Measurements from ENCODE around the gene XRCC5.

Gene XRCC5

DNA sequence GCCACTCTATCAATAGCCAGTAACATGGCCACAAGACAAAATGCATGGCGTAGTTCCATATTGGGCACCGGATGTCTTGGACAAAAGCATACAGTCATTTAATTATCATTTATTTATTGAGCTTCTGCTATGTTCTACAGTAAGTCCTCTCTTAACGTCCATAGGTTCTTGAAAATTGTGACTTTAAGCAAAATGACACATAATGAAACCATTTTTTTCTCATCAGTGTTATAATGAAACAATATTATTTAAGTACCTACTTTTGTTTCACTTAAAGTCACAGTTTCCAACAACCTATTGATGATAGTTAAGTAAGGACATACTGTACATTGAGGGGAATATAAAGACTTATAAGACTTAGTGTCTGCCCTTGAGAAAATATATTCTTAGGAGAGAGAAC lies 84.9 kb downstream of the XRCC5 start:
- POLR2A ChIA-PET, result no interaction called here
- TF ChIP-seq, protein P1, sequence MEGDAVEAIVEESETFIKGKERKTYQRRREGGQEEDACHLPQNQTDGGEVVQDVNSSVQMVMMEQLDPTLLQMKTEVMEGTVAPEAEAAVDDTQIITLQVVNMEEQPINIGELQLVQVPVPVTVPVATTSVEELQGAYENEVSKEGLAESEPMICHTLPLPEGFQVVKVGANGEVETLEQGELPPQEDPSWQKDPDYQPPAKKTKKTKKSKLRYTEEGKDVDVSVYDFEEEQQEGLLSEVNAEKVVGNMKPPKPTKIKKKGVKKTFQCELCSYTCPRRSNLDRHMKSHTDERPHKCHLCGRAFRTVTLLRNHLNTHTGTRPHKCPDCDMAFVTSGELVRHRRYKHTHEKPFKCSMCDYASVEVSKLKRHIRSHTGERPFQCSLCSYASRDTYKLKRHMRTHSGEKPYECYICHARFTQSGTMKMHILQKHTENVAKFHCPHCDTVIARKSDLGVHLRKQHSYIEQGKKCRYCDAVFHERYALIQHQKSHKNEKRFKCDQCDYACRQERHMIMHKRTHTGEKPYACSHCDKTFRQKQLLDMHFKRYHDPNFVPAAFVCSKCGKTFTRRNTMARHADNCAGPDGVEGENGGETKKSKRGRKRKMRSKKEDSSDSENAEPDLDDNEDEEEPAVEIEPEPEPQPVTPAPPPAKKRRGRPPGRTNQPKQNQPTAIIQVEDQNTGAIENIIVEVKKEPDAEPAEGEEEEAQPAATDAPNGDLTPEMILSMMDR (IDR thresholded peaks at IDR 0.05; ENCODE audit: insufficient read depth, low read length, missing control alignments), result no peak
- CTCF ChIA-PET, result interaction anchor here (0.7 to 1.4 kb wide), 3 partner anchors 12 to 210 kb away, joined by 3 to 4 read pairs (median 3); no protein-coding TSS in a partner anchor
- H3K4me3 ChIP-seq (ENCODE audit: low read depth, low read length), result no peak overlapping the region
- DNase-seq (ENCODE audit: low read depth, low spot score), result no peak

DNA sequence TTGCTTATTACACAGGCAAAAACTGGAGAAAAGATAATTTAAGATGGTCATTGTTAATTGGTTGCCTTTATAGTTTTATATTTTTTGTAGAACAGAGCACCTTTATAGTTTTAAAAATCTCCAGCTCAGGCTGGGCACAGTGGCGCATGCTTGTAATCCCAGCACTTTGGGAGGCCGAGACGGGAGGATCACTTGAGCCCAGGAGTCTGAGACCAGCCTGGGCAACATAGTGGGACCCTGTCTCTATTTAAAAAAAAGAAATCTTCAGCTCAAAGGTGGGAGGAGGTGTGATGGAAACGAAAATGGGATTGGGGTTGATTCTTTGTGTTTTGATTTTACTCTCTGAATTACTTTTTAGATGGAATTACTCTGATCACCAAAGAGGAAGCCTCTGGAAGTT lies 85.4 kb downstream of the XRCC5 start:
- CTCF ChIA-PET, result interaction anchor here (1.0 to 1.4 kb wide), 4 partner anchors 12 to 325 kb away, joined by 3 to 4 read pairs (median 4); no protein-coding TSS in a partner anchor
- DNase-seq (ENCODE audit: low read depth, low spot score), result no peak
- TF ChIP-seq, protein P1 (IDR thresholded peaks at IDR 0.05; ENCODE audit: insufficient read depth, low read length, missing control alignments), result no peak
- POLR2A ChIA-PET, result interaction anchor here (1.0 kb wide), 1 partner anchor 178 kb away, joined by 6 read pairs; the partner anchor contains the start of gene MARCHF4
- H3K4me3 ChIP-seq (ENCODE audit: low read depth, low read length), result no peak overlapping the region

DNA sequence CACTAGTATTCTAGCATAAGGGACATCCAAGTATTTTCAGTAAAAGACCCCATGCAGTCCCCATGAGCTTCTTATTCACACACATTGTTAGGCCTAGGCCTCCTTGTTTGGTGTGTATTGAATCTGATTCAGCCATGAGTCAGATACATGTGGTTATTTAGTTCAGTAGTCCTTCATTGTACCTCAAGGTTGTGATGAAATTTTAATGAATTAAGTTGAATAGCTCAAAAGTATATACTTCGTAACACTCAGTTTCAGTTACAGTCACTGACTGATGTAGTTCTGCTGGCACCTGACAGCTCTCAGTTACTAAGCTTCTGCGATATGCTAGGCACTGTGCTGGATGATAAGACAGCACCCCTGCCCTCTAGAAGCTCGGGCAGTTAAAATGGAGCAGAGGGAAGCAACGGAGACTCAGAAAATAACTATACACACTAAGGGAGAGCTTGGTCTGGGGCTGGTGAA lies 86.4 kb downstream of the XRCC5 start:
- ChIA-PET POLR2A (interaction anchor here (0.5 to 1.2 kb wide), 4 partner anchors 8 to 772 kb away, joined by 3 to 6 read pairs (median 3); partner anchors contain the start of gene MARCHF4), CTCF (interaction anchor here (1.1 to 1.2 kb wide), 2 partner anchors 29 to 324 kb away, joined by 4 read pairs; no protein-coding TSS in a partner anchor)
- H3K4me3 ChIP-seq (ENCODE audit: low read depth, low read length), result no peak overlapping the region
- DNase-seq (ENCODE audit: low read depth, low spot score), result peak; percentile 57
- TF ChIP-seq, protein P1 (IDR thresholded peaks at IDR 0.05; ENCODE audit: insufficient read depth, low read length, missing control alignments), result no peak

DNA sequence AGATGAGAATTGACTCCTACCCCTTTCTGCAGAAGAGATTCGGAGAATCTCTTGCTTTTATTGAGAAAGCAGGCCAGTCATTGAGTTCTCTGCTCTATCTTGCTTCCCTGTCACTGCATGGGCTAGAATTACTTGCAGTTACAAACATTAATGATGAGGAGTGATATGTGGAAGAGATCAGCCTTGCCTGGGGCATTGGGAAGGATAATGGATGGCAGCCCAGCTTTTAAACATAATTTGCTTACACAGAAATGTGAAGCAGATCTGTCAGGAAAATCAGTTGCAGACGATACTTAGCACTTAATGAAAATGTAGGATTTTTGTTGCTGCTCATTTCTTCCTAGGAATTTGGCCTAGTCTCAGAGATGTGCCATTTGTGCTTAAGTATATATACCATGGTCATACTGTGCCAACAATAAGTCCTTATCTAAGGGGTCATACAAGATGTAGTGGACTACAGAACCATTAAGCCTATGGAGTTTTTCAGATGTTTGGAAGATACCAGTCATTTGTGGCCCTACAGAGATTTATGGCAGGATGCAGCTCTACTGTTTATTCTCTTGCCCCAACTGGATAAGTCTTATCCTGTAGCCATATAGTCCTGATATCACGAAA lies 92.7 kb downstream of the XRCC5 start:
- TF ChIP-seq, protein P1 (IDR thresholded peaks at IDR 0.05; ENCODE audit: insufficient read depth, low read length, missing control alignments), result no peak
- H3K4me3 ChIP-seq (ENCODE audit: low read depth, low read length), result no peak overlapping the region
- CTCF ChIA-PET, result no interaction called here
- no peak for DNase-seq (ENCODE audit: low read depth, low spot score)
- POLR2A ChIA-PET, result no interaction called here

DNA sequence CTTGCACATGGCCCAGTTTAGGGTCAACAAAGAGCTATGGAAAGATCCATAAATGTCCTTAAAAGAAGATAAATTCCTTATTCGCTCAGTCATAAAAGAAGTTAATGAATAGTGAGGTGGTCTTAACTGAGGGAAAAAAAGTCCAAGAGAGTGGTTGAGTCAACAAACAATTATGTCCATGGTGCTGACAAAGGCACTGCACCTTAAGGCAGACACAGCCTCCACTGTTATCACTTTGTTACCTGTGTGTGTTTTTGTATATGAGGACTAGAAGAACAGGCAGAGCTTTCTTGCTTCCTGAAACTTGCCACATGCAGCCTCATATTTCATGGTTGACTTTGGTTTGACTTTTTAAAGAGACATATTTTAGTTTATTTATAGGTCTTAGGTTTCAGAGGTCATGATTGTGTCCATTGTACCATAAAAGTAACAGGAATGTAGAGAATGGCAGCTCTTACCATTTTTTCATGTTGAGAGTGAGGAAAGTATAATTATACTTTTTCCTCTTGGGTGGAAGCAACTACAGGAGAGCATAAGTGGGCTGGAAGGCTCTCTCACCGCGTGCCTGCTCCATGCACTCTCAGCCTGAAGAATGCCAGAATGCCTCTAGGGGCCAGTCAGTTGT lies 93.6 kb downstream of the XRCC5 start:
- ChIA-PET POLR2A (no interaction called here), CTCF (interaction anchor here (0.7 to 1.0 kb wide), 2 partner anchors 15 to 202 kb away, joined by 3 read pairs; no protein-coding TSS in a partner anchor)
- H3K4me3 ChIP-seq (ENCODE audit: low read depth, low read length), result no peak overlapping the region
- no peak for DNase-seq (ENCODE audit: low read depth, low spot score)
- TF ChIP-seq, protein P1 (IDR thresholded peaks at IDR 0.05; ENCODE audit: insufficient read depth, low read length, missing control alignments), result no peak

DNA sequence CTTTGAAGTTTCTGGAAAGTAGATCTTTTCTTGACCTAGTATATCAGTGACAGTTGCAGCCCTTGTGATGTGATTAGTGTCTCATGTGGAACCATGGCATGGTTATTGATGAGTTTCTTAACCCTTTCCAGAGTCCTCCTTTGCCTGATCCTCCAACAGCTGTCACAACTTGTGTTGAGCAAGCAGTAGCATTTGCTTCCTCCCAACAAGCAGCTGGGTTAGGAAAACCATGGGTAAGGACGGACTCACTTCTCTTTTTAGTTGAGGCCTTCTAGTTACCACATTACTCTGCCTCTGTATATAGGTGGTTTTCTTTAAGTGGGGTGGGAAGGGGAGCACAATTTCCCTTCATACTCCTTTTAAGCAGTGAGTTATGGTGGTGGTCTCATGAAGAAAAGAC lies 96.3 kb downstream of the XRCC5 start:
- POLR2A ChIA-PET, result no interaction called here
- CTCF ChIA-PET, result no interaction called here
- no peak for DNase-seq (ENCODE audit: low read depth, low spot score)

More for the DNA sequence above, 96.3 kb downstream of the XRCC5 start:
- TF ChIP-seq, protein P1 (IDR thresholded peaks at IDR 0.05; ENCODE audit: insufficient read depth, low read length, missing control alignments), result no peak
- no peak overlapping the region for H3K4me3 ChIP-seq (ENCODE audit: low read depth, low read length)
